Activated T-helper 2 cell treated with anti-CD3 and anti-CD28 coated beads, Interferon-gamma antibody, Interleukin-2, Interleukin-4, amounts not matched to agents 10 μg/mL and 5 μg/mL and 100 μg/mL, durations not matched to agents 14 hours and 24 hours and 36 hours (primary cell): ENCODE data around the gene TSEN34. TPM values are rescaled to one million over a fixed set of nuclear protein-coding genes. Genes with fewer than 3 reads are reported as not detected.
"Not testable (repeated sequence)": the region's sequence is repeated elsewhere in the genome, so short reads cannot be mapped to it uniquely, and the experiment has no call there.

Source experiments
- DNase-seq: peaks from one replicate; pipeline ENCODE4 v3.0.0; 2021; ENCODE audit warnings: low spot score
- H3K27ac Mint-ChIP-seq: one replicate; pipeline ENCODE4 v1.8.0; 2021; ENCODE audit warnings: mixed read lengths
- H3K27me3 Mint-ChIP-seq: one replicate; pipeline ENCODE4 v1.8.0; 2021; ENCODE audit warnings: low read depth, mixed read lengths
- H3K36me3 Mint-ChIP-seq: one replicate; pipeline ENCODE4 v1.8.0; 2021; ENCODE audit warnings: low read depth, mixed read lengths
- H3K4me1 Mint-ChIP-seq: one replicate; pipeline ENCODE4 v1.8.0; 2021; ENCODE audit warnings: low read depth, mixed read lengths
- H3K4me3 Mint-ChIP-seq: one replicate; pipeline ENCODE4 v1.8.0; 2021; ENCODE audit warnings: low read depth, mild to moderate bottlenecking, moderate library complexity, mixed read lengths
- H3K9me3 Mint-ChIP-seq: one replicate; pipeline ENCODE4 v1.8.0; 2021; ENCODE audit warnings: mixed read lengths
- intact Hi-C: fragments of 100-400 bp; cut with micrococcal nuclease; formaldehyde crosslinking; loops from one replicate; pipeline ENCODE4 v1.15.1; 2023
- total RNA-seq: library from RNA; stranded (reverse); gene quantifications from 2 replicates; pipeline ENCODE4 v1.2.3, GENCODE V29; 2022

TSEN34 gene
- total RNA-seq, 1 donor from 2014 or later = 16.8 TPM

- H3K4me1 Mint-ChIP-seq, H3K9me3 Mint-ChIP-seq, intact Hi-C loops, H3K27me3 Mint-ChIP-seq, H3K4me3 Mint-ChIP-seq, H3K27ac Mint-ChIP-seq, H3K36me3 Mint-ChIP-seq, DNase-seq: not testable (repeated sequence)
These were observed 31.6 kb downstream of the TSEN34 start, which contains the start of gene LILRB3 for GRCh38 chr19:54222474-54223276. TSS of gene LILRB3 (minus strand) at chr19:54223007. CDS start at chr19:54222976, 31 bp downstream.

- H3K27me3 Mint-ChIP-seq, DNase-seq, H3K9me3 Mint-ChIP-seq, H3K4me1 Mint-ChIP-seq, H3K4me3 Mint-ChIP-seq, H3K27ac Mint-ChIP-seq, H3K36me3 Mint-ChIP-seq, intact Hi-C loops: not testable (repeated sequence)
These were observed 32.3 kb downstream of the TSEN34 start for GRCh38 chr19:54223277-54223936.

- intact Hi-C loops, DNase-seq, H3K27me3 Mint-ChIP-seq, H3K9me3 Mint-ChIP-seq, H3K27ac Mint-ChIP-seq, H3K4me3 Mint-ChIP-seq, H3K36me3 Mint-ChIP-seq, H3K4me1 Mint-ChIP-seq: not testable (repeated sequence)
These were observed 32.8 kb downstream of the TSEN34 start for GRCh38 chr19:54223937-54224281.

- intact Hi-C loops, DNase-seq: not testable (repeated sequence)
These were observed 33.5 kb downstream of the TSEN34 start for GRCh38 chr19:54224619-54225018.

GRCh38 chr19:54229146-54229545 is 38.0 kb downstream of the TSEN34 start:
- H3K27ac Mint-ChIP-seq = no peak overlapping the region
- no peaks in the 10 kb centered on the region for H3K36me3 Mint-ChIP-seq
- H3K4me1 Mint-ChIP-seq = peaks cover 7% of the 10 kb centered on the region
- H3K27me3 Mint-ChIP-seq = peaks cover 19% of the 10 kb centered on the region
- H3K4me3 Mint-ChIP-seq = no peak overlapping the region
- H3K9me3 Mint-ChIP-seq = no peaks in the 10 kb centered on the region
- DNase-seq = no peak
- intact Hi-C loops = no loop called here

More at GRCh38 chr19:54224619-54225018, 33.5 kb downstream of the TSEN34 start:
- not testable (repeated sequence) for H3K4me3 Mint-ChIP-seq, H3K4me1 Mint-ChIP-seq, H3K9me3 Mint-ChIP-seq, H3K27ac Mint-ChIP-seq, H3K27me3 Mint-ChIP-seq, H3K36me3 Mint-ChIP-seq

- H3K27me3 Mint-ChIP-seq = peaks cover 28% of the 10 kb centered on the region
These were observed 38.9 kb downstream of the TSEN34 start for GRCh38 chr19:54230031-54230430.

GRCh38 chr19:54231077-54231931 is 40.2 kb downstream of the TSEN34 start:
- DNase-seq = peak; percentile 76
- H3K4me3 Mint-ChIP-seq = no peak overlapping the region
- H3K9me3 Mint-ChIP-seq = no peaks in the 10 kb centered on the region
- no peak overlapping the region for H3K27ac Mint-ChIP-seq
- intact Hi-C loops = loop anchor here (1.0 to 2.0 kb wide), 3 partner anchors 21 to 72 kb away; partner anchors contain the start of gene LENG1
- H3K4me1 Mint-ChIP-seq = peaks cover 7% of the 10 kb centered on the region
- H3K27me3 Mint-ChIP-seq = peaks cover 30% of the 10 kb centered on the region
- H3K36me3 Mint-ChIP-seq = no peaks in the 10 kb centered on the region

More at GRCh38 chr19:54230031-54230430, 38.9 kb downstream of the TSEN34 start:
- Mint-ChIP-seq H3K27ac (no peak overlapping the region), H3K9me3 (no peaks in the 10 kb centered on the region), H3K36me3 (no peaks in the 10 kb centered on the region), H3K4me1 (peaks cover 7% of the 10 kb centered on the region), H3K4me3 (no peak overlapping the region)
- intact Hi-C loops = loop anchor here (2.0 kb wide), 1 partner anchor 19 kb away; no protein-coding TSS in a partner anchor
- DNase-seq = no peak

GRCh38 chr19:54233941-54234340 is 42.8 kb downstream of the TSEN34 start:
- Mint-ChIP-seq H3K9me3 (no peaks in the 10 kb centered on the region), H3K4me3 (no peak overlapping the region), H3K27me3 (peaks cover 41% of the 10 kb centered on the region), H3K27ac (no peak overlapping the region), H3K4me1 (peaks cover 7% of the 10 kb centered on the region), H3K36me3 (no peaks in the 10 kb centered on the region)
- intact Hi-C loops = no loop called here
- DNase-seq = no peak

- H3K9me3 Mint-ChIP-seq, H3K27ac Mint-ChIP-seq, H3K36me3 Mint-ChIP-seq: not testable (repeated sequence)
These were observed 48.6 kb downstream of the TSEN34 start for GRCh38 chr19:54239491-54240371.

GRCh38 chr19:54240372-54241336 is 49.5 kb downstream of the TSEN34 start:
- H3K9me3 Mint-ChIP-seq, intact Hi-C loops, H3K36me3 Mint-ChIP-seq, H3K27ac Mint-ChIP-seq, H3K4me1 Mint-ChIP-seq, H3K4me3 Mint-ChIP-seq, DNase-seq: not testable (repeated sequence)
- H3K27me3 Mint-ChIP-seq = peaks cover 19% of the 10 kb centered on the region

More at GRCh38 chr19:54239491-54240371, 48.6 kb downstream of the TSEN34 start:
- H3K4me3 Mint-ChIP-seq, intact Hi-C loops, DNase-seq, H3K4me1 Mint-ChIP-seq: not testable (repeated sequence)
- H3K27me3 Mint-ChIP-seq = peaks cover 22% of the 10 kb centered on the region

- H3K27ac Mint-ChIP-seq, H3K36me3 Mint-ChIP-seq, intact Hi-C loops, DNase-seq, H3K4me3 Mint-ChIP-seq, H3K9me3 Mint-ChIP-seq, H3K4me1 Mint-ChIP-seq: not testable (repeated sequence)
- peaks cover 14% of the 10 kb centered on the region for H3K27me3 Mint-ChIP-seq
These were observed 51.1 kb downstream of the TSEN34 start for GRCh38 chr19:54242234-54242633.
